B cell (primary cell): Measurements from ENCODE around the gene ZNF516. TPM values are rescaled to one million over a fixed set of nuclear protein-coding genes. Genes with fewer than 3 reads are reported as not detected.

Experiments used
- ATAC-seq: fragments of 200-7000 bp; cut with Tn5 transposase; one replicate; pipeline ENCODE4 v1.10.0; 2021; ENCODE audit warnings: low read depth, mild to moderate bottlenecking, moderate number of reproducible peaks, moderate library complexity
- CTCF ChIA-PET: fragments of 350-600 bp; sonication (Branson Sonifier 250); formaldehyde crosslinking; loops from one replicate; lab custom pipeline; 2021; ENCODE audit warnings: antibody characterized with exemption, inconsistent platforms; lab: Charles Lee
- POLR2A ChIA-PET: fragments of 350-600 bp; sonication (Branson Sonifier 250); formaldehyde crosslinking; loops from one replicate; lab custom pipeline; 2021; ENCODE audit warnings: antibody characterized with exemption; lab: Charles Lee
- DNase-seq: peaks from one replicate; pipeline ENCODE4 v3.0.0; 2013
- H2AFZ ChIP-seq: 2 replicates; pipeline ENCODE4 v1.6.1; 2012; ENCODE audit warnings: mild to moderate bottlenecking, low read depth, low read length; ENCODE audit not compliant: insufficient read depth, poor library complexity, severe bottlenecking
- H3K27ac ChIP-seq, 2 donors: 1 replicate in 1 of 2; 2 replicates in 1 of 2; pipeline ENCODE4 v1.5.1; 2012 to 2013; ENCODE audit warnings: low read length in 2 of 2, mild to moderate bottlenecking in 2 of 2, moderate library complexity in 1 of 2
- H3K27me3 ChIP-seq, 4 experiments: fragments of 200-600 bp in 1 of 4; sonication (generic) in 1 of 4; replicated peaks in 1 of 4; 1 replicate in 2 of 4; 2 replicates in 2 of 4; pipeline versions ENCODE4 v1.6.1 to v1.7.0; 2013 to 2016; ENCODE audit warnings: low read length in 3 of 4, mild to moderate bottlenecking in 2 of 4, mixed read lengths in 1 of 4, moderate library complexity in 1 of 4; ENCODE audit not compliant: insufficient read depth in 4 of 4, control insufficient read depth in 3 of 4; ENCODE audit errors: control extremely low read depth in 1 of 4
- H3K36me3 ChIP-seq, 2 experiments: replicated peaks in 1 of 2; 1 replicate in 1 of 2; 2 replicates in 1 of 2; pipeline versions ENCODE4 v1.6.1 to v1.7.1; 2013; ENCODE audit warnings: low read length in 1 of 2; ENCODE audit not compliant: insufficient read depth in 2 of 2, control insufficient read depth in 1 of 2; ENCODE audit errors: control extremely low read depth in 1 of 2, extremely low read depth in 1 of 2
- H3K4me1 ChIP-seq, 2 donors: fragments of 200-600 bp in 1 of 2; sonication (generic) in 1 of 2; 1 replicate in 1 of 2; 2 replicates in 1 of 2; pipeline versions ENCODE4 v1.5.1 to v1.6.1; 2013 to 2017; ENCODE audit warnings: low read length in 2 of 2; ENCODE audit not compliant: control insufficient read depth in 2 of 2, insufficient read depth in 2 of 2
- H3K4me2 ChIP-seq: replicated peaks from 2 replicates; pipeline ENCODE3; 2012; ENCODE audit warnings: mild to moderate bottlenecking, low read depth, low read length; ENCODE audit not compliant: poor library complexity, severe bottlenecking
- H3K4me3 ChIP-seq, 5 experiments: fragments of 200-600 bp in 1 of 5; sonication (generic) in 1 of 5; 1 replicate in 3 of 5; 2 replicates in 2 of 5; pipeline versions ENCODE4 v1.5.1 to v1.7.0; 2011 to 2016; ENCODE audit warnings: low read length in 4 of 5, mild to moderate bottlenecking in 4 of 5, low read depth in 2 of 5, control low read depth in 1 of 5, moderate library complexity in 1 of 5; ENCODE audit not compliant: insufficient read depth in 1 of 5; ENCODE audit errors: control extremely low read depth in 1 of 5, extremely low read depth in 1 of 5
- H3K79me2 ChIP-seq: fragments of 200-600 bp; sonication (generic); one replicate; pipeline ENCODE4 v1.6.0; 2016; ENCODE audit warnings: low read length; ENCODE audit not compliant: control insufficient read depth, insufficient read depth
- H3K9ac ChIP-seq: fragments of 200-600 bp; sonication (generic); 2 replicates; pipeline ENCODE4 v1.6.1; 2017; ENCODE audit warnings: mild to moderate bottlenecking, low read length, moderate library complexity
- H3K9me3 ChIP-seq, 3 donors: one replicate each; pipeline versions ENCODE4 v1.6.1 to v1.7.1; 2013; ENCODE audit warnings: low read length in 2 of 3; ENCODE audit not compliant: control insufficient read depth in 2 of 3, insufficient read depth in 1 of 3; ENCODE audit errors: control extremely low read depth in 1 of 3
- H4K20me1 ChIP-seq: 2 replicates; pipeline ENCODE4 v1.6.0; 2012; ENCODE audit warnings: mild to moderate bottlenecking, low read length; ENCODE audit not compliant: insufficient read depth, control insufficient read depth, poor library complexity, severe bottlenecking
- H3K27ac Mint-ChIP-seq: one replicate; pipeline ENCODE4 v1.8.0; 2021; ENCODE audit warnings: mixed read lengths
- H3K27me3 Mint-ChIP-seq: one replicate; pipeline ENCODE4 v1.8.0; 2021; ENCODE audit warnings: mixed read lengths
- H3K4me1 Mint-ChIP-seq: one replicate; pipeline ENCODE4 v1.8.0; 2021; ENCODE audit warnings: mixed read lengths
- H3K4me3 Mint-ChIP-seq: one replicate; pipeline ENCODE4 v1.8.0; 2021; ENCODE audit warnings: mixed read lengths
- H3K9me3 Mint-ChIP-seq: one replicate; pipeline ENCODE4 v1.8.0; 2022; ENCODE audit warnings: mixed read lengths; ENCODE audit not compliant: insufficient read depth
- CTCF ChIP-seq: fragments of 200-600 bp; IDR thresholded peaks from one replicate; pipeline ENCODE4 v1.8.0; 2022; ENCODE audit warnings: antibody characterized with exemption, mild to moderate bottlenecking
- EZH2 ChIP-seq: IDR thresholded peaks from 2 replicates; pipeline ENCODE4 v1.6.1; 2012; ENCODE audit warnings: borderline replicate concordance, low read depth, mild to moderate bottlenecking, moderate library complexity, low read length; ENCODE audit not compliant: insufficient read depth, poor library complexity, severe bottlenecking
- WGBS: methylation state at CpG from one replicate; pipeline ENCODE4 v1.1.5; 2013; ENCODE audit warnings: missing lambda C conversion rate; ENCODE audit not compliant: insufficient coverage; 5-methylcytosine and 5-hydroxymethylcytosine counted together
- intact Hi-C: fragments of 100-400 bp; cut with micrococcal nuclease; formaldehyde crosslinking; loops from one replicate; pipeline ENCODE4 v1.10.0; 2022
- polyA plus RNA-seq: library from polyadenylated mRNA; depleted of rRNA; stranded (reverse); fragments of >200 nt; gene quantifications from 2 replicates; pipeline ENCODE4 v1.2.3, GENCODE V29; 2012
- total RNA-seq, 2 donors: library from RNA; stranded (reverse); fragments of 120-200 nt in 1 of 2; gene quantifications; 1 replicate in 1 of 2; 2 replicates in 1 of 2; pipeline versions ENCODE4 v1.2.3 to v1.2.4, GENCODE V29; 2013 to 2022

ZNF516 gene
- total and polyA plus RNA-seq, 2 donors (not counting 1 experiment from before 2014, with no cell fraction given), result 6.7 to 27.1 TPM

- H3K27ac ChIP-seq, result no peak overlapping the region
- TF ChIP-seq CTCF (no peak), EZH2 (no peak)
- CTCF ChIA-PET, result no interaction called here
- H3K9ac ChIP-seq, result no peak overlapping the region
- no peaks in the 10 kb centered on the region for H3K27me3 Mint-ChIP-seq
- H3K4me3 ChIP-seq, result no peak overlapping the region
- H2AFZ ChIP-seq, result no peak overlapping the region
- H3K4me3 Mint-ChIP-seq, result no peak overlapping the region
- H3K27ac Mint-ChIP-seq, result no peak overlapping the region
- H3K4me1 ChIP-seq, result no peaks in the 10 kb centered on the region
- ATAC-seq (no peak), DNase-seq (no peak)
- intact Hi-C loops, result no loop called here
- no peaks in the 10 kb centered on the region for H3K27me3 ChIP-seq
- H3K9me3 ChIP-seq, result peaks cover 0 to 11% (median 0%) of the 10 kb centered on the region in 3 donors
- WGBS, result no CpG with 5 or more reads among the region's 4 CpGs
- H3K9me3 Mint-ChIP-seq, result no peaks in the 10 kb centered on the region
- peaks cover 64% of the 10 kb centered on the region for H3K79me2 ChIP-seq
- peaks cover 0 to 12% of the 10 kb centered on the region in 2 experiments for H3K36me3 ChIP-seq
- peaks cover 4% of the 10 kb centered on the region for H3K4me1 Mint-ChIP-seq
- H3K4me2 ChIP-seq, result no peak overlapping the region
- peaks cover 56% of the 10 kb centered on the region for H4K20me1 ChIP-seq
- POLR2A ChIA-PET, result no interaction called here
These were observed 64.4 kb downstream of the ZNF516 start for GRCh38 chr18:76430636-76431035.

GRCh38 chr18:76429262-76430126 lies 65.5 kb downstream of the ZNF516 start:
- H3K27ac ChIP-seq, result no peak overlapping the region
- H3K9ac ChIP-seq, result no peak overlapping the region
- CTCF ChIA-PET, result no interaction called here
- intact Hi-C loops, result no loop called here
- no peaks in the 10 kb centered on the region for H3K4me1 ChIP-seq
- no peak for TF ChIP-seq EZH2
- no peak for TF ChIP-seq CTCF
- H3K27me3 Mint-ChIP-seq, result no peaks in the 10 kb centered on the region
- ATAC-seq (no peak), DNase-seq (no peak)
- H3K9me3 ChIP-seq, result peaks cover 0 to 11% (median 0%) of the 10 kb centered on the region in 3 donors
- no peak overlapping the region for H3K4me3 Mint-ChIP-seq
- H3K27me3 ChIP-seq, result no peaks in the 10 kb centered on the region
- H3K4me1 Mint-ChIP-seq, result peaks cover 4% of the 10 kb centered on the region
- H3K4me2 ChIP-seq, result no peak overlapping the region
- no peak overlapping the region for H3K4me3 ChIP-seq
- H4K20me1 ChIP-seq, result peaks cover 56% of the 10 kb centered on the region
- WGBS, result 94% methylated on average over 13 of the region's 14 CpGs
- H3K9me3 Mint-ChIP-seq, result no peaks in the 10 kb centered on the region
- no peak overlapping the region for H3K27ac Mint-ChIP-seq
- H3K79me2 ChIP-seq, result peaks cover 71% of the 10 kb centered on the region
- POLR2A ChIA-PET, result no interaction called here
- peaks cover 0 to 12% of the 10 kb centered on the region in 2 experiments for H3K36me3 ChIP-seq
- H2AFZ ChIP-seq, result no peak overlapping the region
